Pancreas (tissue), 10 donors: ENCODE results near the gene TSPAN4. TPM values are rescaled to one million over a fixed set of nuclear protein-coding genes. Genes with fewer than 3 reads are reported as not detected.

Source experiments
- ATAC-seq, 4 donors: fragments of 200-7000 bp; cut with Tn5 transposase; one replicate each; pipeline versions ENCODE4 v1.8.0 to v1.9.1; 2020; ENCODE audit warnings: mild to moderate bottlenecking in 4 of 4, moderate library complexity in 4 of 4
- DNase-seq, 6 donors: peaks; one replicate each; pipeline ENCODE4 v3.0.0-alpha.2; 2020
- FAIRE-seq: peaks from 2 replicates; lab custom pipeline; 2012; peaks lifted over from hg19 to GRCh38; lab: Jason Lieb, UNC
- H3K27ac ChIP-seq, 4 donors: fragments of 200-600 bp; sonication (generic); 1 replicate in 3 of 4; 2 replicates in 1 of 4; pipeline versions ENCODE4 v1.5.0 to v1.8.0; 2020
- H3K27me3 ChIP-seq, 4 donors: fragments of 200-600 bp; one replicate each; pipeline ENCODE4 v1.8.0; 2021
- H3K36me3 ChIP-seq, 3 donors: fragments of 200-600 bp; sonication (generic) in 1 of 3; one replicate each; pipeline versions ENCODE4 v1.5.0 to v1.8.0; 2020 to 2021
- H3K4me1 ChIP-seq, 3 donors: fragments of 200-600 bp; one replicate each; pipeline ENCODE4 v1.8.0; 2021
- H3K4me3 ChIP-seq, 4 donors: fragments of 200-600 bp; sonication (generic) in 2 of 4; one replicate each; pipeline versions ENCODE4 v1.5.0 to v1.8.0; 2020 to 2021
- H3K9me3 ChIP-seq, 4 donors: fragments of 200-600 bp; one replicate each; pipeline ENCODE4 v1.8.0; 2021
- CTCF ChIP-seq, 4 donors: fragments of 200-600 bp; sonication (generic) in 3 of 4; IDR thresholded peaks; one replicate each; pipeline versions ENCODE4 v1.5.0 to v1.8.0; 2021; ENCODE audit warnings: antibody characterized with exemption in 4 of 4
- WGBS, 2 donors: extraction: QIAGEN DNeasy Blood & Tissue Kit; methylation state at CpG; one replicate each; pipeline ENCODE4 v1.1.7; 2013; 5-methylcytosine and 5-hydroxymethylcytosine counted together
- intact Hi-C, 3 donors: fragments of 100-400 bp; cut with DNase I; formaldehyde crosslinking; loops; one replicate each; pipeline versions ENCODE4 v1.11.1 to v1.14.2; 2022
- polyA plus RNA-seq, 2 donors: library from polyadenylated mRNA; stranded (reverse); fragments of 200-250 nt; gene quantifications; one replicate each; pipeline ENCODE4 v1.2.3, GENCODE V29; 2013
- total RNA-seq, 6 donors: library from RNA; stranded (reverse); fragmentation: NEBNext Ultra II Directional in 4 of 6; extraction: Animal tissue kit (Norgen Biotek cat#: 25700) in 4 of 6; gene quantifications; one replicate each; pipeline versions ENCODE4 v1.2.1 to v1.2.4, GENCODE V29; 2021 to 2023
- donor health status: healthy with polysubstance abuse.
- donor health status: DM: no; HTN: no; CAD: no; lungs with moderate emphysema.
- donor health status: DM: no; HTN: no; CAD: no.
- donor health status: control.
- donor health status: control.
- donor health status: Bipolar disorder and iron deficiency.
- donor health status: DM: yes; HTN: yes; CAD: no.
- donor health status: DM: no; HTN: no; CAD: no.
- donor health status: DM: no; HTN: no; CAD: no.
- donor health status: DM: yes; HTN: yes; CAD: no.

Gene TSPAN4
- total and polyA plus RNA-seq, 8 donors, result 15.3 to 67.2 (median 20.3) TPM

GRCh38 chr11:875769-876301 lies 33.2 kb downstream of the TSPAN4 start:
- ATAC-seq, result peak; percentile 25 to 37 (median 34)
- H3K9me3 ChIP-seq, result no peaks in the 10 kb centered on the region
- DNase-seq, result no peak
- no peak for TF ChIP-seq CTCF (IDR thresholded peaks at IDR 0.05)
- intact Hi-C loops, result no loop called here
- H3K4me3 ChIP-seq, result no peak overlapping the region
- H3K27me3 ChIP-seq, result no peaks in the 10 kb centered on the region
- FAIRE-seq, result no peak
- H3K27ac ChIP-seq, result no peak overlapping the region
- H3K4me1 ChIP-seq, result peaks cover 0 to 4% (median 0%) of the 10 kb centered on the region in 3 donors
- no peaks in the 10 kb centered on the region for H3K36me3 ChIP-seq
- WGBS, 2 donors, result 65 to 70% methylated on average over 21 of the region's 21 CpGs

DNA sequence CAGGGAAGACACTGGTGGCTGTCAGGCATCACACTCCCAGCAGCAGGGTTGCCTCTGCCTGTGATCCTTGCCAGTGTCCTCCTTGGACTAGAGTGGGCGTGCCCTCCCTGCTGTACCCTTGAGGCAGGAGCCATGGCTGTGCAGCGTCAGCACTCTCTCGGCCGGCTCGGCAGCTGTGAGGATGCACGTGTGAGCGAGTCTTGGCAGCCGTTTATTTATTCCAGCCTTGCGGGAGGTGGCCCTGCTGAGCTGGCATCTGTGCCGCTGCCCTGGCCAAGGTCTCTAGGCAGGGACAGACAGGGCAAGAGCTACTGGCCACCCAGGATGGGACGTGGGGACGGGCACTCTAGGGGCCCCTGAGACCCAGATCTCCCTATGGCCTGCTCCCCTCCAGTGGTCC lies 33.9 kb downstream of the TSPAN4 start:
- H3K27me3 ChIP-seq, result no peaks in the 10 kb centered on the region
- peaks cover 0 to 4% (median 0%) of the 10 kb centered on the region in 3 donors for H3K4me1 ChIP-seq
- DNase-seq, result peak; percentile 72 to 95 (median 81)
- peak; percentile 92 to 93 (median 92) for ATAC-seq
- H3K9me3 ChIP-seq, result no peaks in the 10 kb centered on the region
- H3K36me3 ChIP-seq, result no peaks in the 10 kb centered on the region
- no peak for FAIRE-seq
- no peak for TF ChIP-seq CTCF (IDR thresholded peaks at IDR 0.05)
- no peak overlapping the region for H3K4me3 ChIP-seq
- intact Hi-C loops, result no loop called here
- WGBS, 2 donors, result 19 to 27% methylated on average over 12 of the region's 12 CpGs
- no peak overlapping the region for H3K27ac ChIP-seq

- no peak overlapping the region for H3K27ac ChIP-seq
- 97% methylated on average over 11 of the region's 11 CpGs for WGBS, 2 donors
- DNase-seq (no peak), FAIRE-seq (no peak), ATAC-seq (no peak)
- H3K27me3 ChIP-seq, result no peaks in the 10 kb centered on the region
- intact Hi-C loops, result no loop called here
- no peak for TF ChIP-seq CTCF (IDR thresholded peaks at IDR 0.05)
- H3K9me3 ChIP-seq, result no peaks in the 10 kb centered on the region
- no peak overlapping the region for H3K4me3 ChIP-seq
- no peaks in the 10 kb centered on the region for H3K36me3 ChIP-seq
- H3K4me1 ChIP-seq, result peaks cover 0 to 4% (median 0%) of the 10 kb centered on the region in 3 donors
These were observed 34.9 kb downstream of the TSPAN4 start for GRCh38 chr11:877565-877964.

DNA sequence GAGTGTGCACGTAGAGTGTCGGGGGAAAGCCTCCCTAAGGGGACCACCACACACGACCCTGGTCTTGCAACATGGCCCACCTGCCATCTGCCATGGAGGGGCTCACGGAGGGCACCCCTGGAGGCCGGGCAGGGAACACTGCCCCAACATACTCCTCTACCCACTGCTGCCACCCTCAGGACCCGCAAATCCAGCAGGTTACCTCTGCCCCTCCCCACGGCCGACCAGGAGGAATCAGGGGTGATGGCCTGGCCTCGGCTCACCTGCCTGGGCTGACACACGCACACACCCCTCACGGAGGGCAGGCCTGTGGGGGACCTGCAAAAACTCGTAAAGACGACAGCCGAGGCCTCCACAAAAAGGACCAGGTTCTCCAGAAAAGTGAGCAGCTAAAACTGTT lies 37.8 kb downstream of the TSPAN4 start:
- Histone ChIP-seq H3K4me3 (no peak overlapping the region), H3K36me3 (no peaks in the 10 kb centered on the region), H3K27me3 (no peaks in the 10 kb centered on the region), H3K27ac (no peak overlapping the region), H3K4me1 (peaks cover 0 to 4% (median 0%) of the 10 kb centered on the region in 3 donors), H3K9me3 (no peaks in the 10 kb centered on the region)
- 83 to 87% methylated on average over 13 to 14 of the region's 14 CpGs for WGBS, 2 donors
- DNase-seq (no peak), FAIRE-seq (no peak), ATAC-seq (no peak)
- intact Hi-C loops, result no loop called here
- no peak for TF ChIP-seq CTCF (IDR thresholded peaks at IDR 0.05)

- TF ChIP-seq CTCF (IDR thresholded peaks at IDR 0.05), result no peak
- no peak overlapping the region for H3K4me3 ChIP-seq
- no peak for FAIRE-seq
- no peaks in the 10 kb centered on the region for H3K27me3 ChIP-seq
- DNase-seq, result no peak
- H3K27ac ChIP-seq, result no peak overlapping the region
- intact Hi-C loops, result no loop called here
- WGBS, 2 donors, result 92 to 95% methylated on average over 13 to 14 of the region's 14 CpGs
- no peaks in the 10 kb centered on the region for H3K4me1 ChIP-seq
- H3K9me3 ChIP-seq, result no peaks in the 10 kb centered on the region
- no peak for ATAC-seq
- no peaks in the 10 kb centered on the region for H3K36me3 ChIP-seq
These were observed 39.9 kb downstream of the TSPAN4 start for GRCh38 chr11:882596-882995.
